SJSA1 (cell line): ENCODE measurements around the gene PNPLA2. TPM values are rescaled to one million over a fixed set of nuclear protein-coding genes. Genes with fewer than 3 reads are reported as not detected.

Source experiments
- DNase-seq, 2 experiments: peaks; one replicate each; pipeline ENCODE4 v3.0.0-alpha.2; 2015 to 2020; ENCODE audit warnings: low spot score in 2 of 2, low read depth in 1 of 2
- H3K27ac ChIP-seq: fragments of 250-450 bp; sonication (Bioruptor Pico); 2 replicates; pipeline ENCODE4 v1.5.1; 2020; ENCODE audit warnings: mild to moderate bottlenecking, moderate library complexity
- H3K27me3 ChIP-seq: fragments of 250-450 bp; sonication (Bioruptor Pico); replicated peaks from 2 replicates; pipeline ENCODE4 v1.5.1; 2020; ENCODE audit warnings: mild to moderate bottlenecking, moderate library complexity
- H3K36me3 ChIP-seq: fragments of 250-450 bp; sonication (Bioruptor Pico); 2 replicates; pipeline ENCODE4 v1.5.1; 2020; ENCODE audit warnings: mild to moderate bottlenecking
- H3K4me1 ChIP-seq: fragments of 250-450 bp; sonication (Bioruptor Pico); replicated peaks from 2 replicates; pipeline ENCODE4 v1.6.1; 2021; ENCODE audit warnings: mild to moderate bottlenecking
- H3K4me3 ChIP-seq: fragments of 250-450 bp; sonication (Bioruptor Pico); 2 replicates; pipeline ENCODE4 v1.5.1; 2020; ENCODE audit warnings: mild to moderate bottlenecking
- H3K9me3 ChIP-seq: fragments of 250-450 bp; sonication (Bioruptor Pico); replicated peaks from 2 replicates; pipeline ENCODE4 v1.5.1; 2020; ENCODE audit warnings: mild to moderate bottlenecking
- total RNA-seq: library from RNA; depleted of rRNA; stranded (reverse); fragments of >200 nt; shearing (Covaris generic); gene quantifications from 2 replicates; pipeline ENCODE4 v1.2.3, GENCODE V29; 2014; rRNA removed

Gene PNPLA2
- total RNA-seq, 1 experiment from 2014 or later: 5.0 TPM

DNA sequence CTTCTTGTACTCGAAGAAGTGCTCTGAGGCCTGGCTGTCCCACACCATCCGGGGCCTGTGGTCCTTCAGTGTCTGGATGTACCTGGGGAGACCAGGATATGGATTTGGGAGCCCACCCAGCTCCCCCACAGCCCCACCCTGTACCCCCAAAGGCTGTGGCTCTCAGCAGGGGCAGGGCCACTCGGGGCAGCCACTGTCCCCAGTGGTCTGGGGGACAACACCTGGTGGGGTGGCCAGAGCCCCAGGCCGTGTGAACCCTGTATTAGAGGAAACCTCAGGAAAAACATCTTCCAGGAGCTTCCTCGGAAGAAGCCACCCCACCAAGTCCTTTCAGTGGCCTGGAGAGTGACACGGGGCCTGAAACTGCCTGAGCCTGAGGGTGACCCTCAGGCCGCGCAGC is 51.7 kb downstream of the PNPLA2 start:
- no peak overlapping the region for H3K4me3 ChIP-seq
- no peaks in the 10 kb centered on the region for H3K27me3 ChIP-seq
- H3K36me3 ChIP-seq: no peaks in the 10 kb centered on the region
- H3K9me3 ChIP-seq: no peaks in the 10 kb centered on the region
- no peak overlapping the region for H3K27ac ChIP-seq
- peaks cover 8% of the 10 kb centered on the region; the same call in 1 of the 2 replicates for H3K4me1 ChIP-seq
- DNase-seq: no peak

DNA sequence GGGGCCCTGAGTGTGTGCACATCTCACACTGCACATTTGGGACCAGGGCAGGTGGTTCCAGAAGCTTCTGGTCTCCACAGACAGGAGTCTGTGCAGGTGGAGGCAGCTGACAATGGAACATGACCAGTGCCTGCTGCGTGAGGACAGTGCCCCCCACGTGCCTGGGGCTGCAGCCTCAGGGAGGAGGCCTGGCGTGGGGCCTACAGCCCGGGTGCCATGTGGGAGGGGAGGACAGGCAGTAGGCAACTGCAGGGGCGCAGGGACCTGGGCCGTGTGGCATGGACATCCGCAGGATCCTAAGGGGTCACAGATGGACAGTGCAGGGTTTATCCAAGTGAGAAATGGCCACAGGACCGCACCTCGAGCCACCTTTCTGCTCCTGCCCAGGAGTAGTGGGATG is 52.8 kb downstream of the PNPLA2 start:
- no peak for DNase-seq
- Histone ChIP-seq H3K4me1 (peaks cover 8% of the 10 kb centered on the region; the same call in 1 of the 2 replicates), H3K27ac (no peak overlapping the region), H3K36me3 (no peaks in the 10 kb centered on the region), H3K4me3 (no peak overlapping the region), H3K27me3 (no peaks in the 10 kb centered on the region), H3K9me3 (no peaks in the 10 kb centered on the region)

DNA sequence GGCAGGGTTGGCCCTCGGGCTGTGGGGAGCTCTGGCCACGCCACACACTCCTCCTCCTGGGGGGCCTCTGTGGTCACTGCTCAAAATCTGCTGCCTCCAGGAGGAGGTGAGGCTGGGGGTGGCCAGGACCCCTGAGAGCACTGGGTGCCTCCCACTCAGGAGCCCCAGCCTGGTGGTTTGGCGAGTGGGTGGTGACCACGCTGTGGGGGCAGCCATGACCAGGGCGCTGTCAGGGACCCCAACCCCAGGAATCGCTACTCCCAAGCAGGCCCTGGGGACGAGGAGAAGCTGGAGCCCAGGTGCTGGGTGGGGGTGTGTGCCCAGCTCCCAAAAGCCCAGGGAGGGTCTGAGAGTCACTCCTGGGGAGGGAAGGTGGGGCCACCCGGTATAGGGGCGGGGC is 54.1 kb downstream of the PNPLA2 start:
- Histone ChIP-seq H3K4me1 (peaks cover 8% of the 10 kb centered on the region; the same call in 1 of the 2 replicates), H3K27me3 (no peaks in the 10 kb centered on the region), H3K27ac (no peak overlapping the region), H3K4me3 (no peak overlapping the region), H3K9me3 (no peaks in the 10 kb centered on the region), H3K36me3 (no peaks in the 10 kb centered on the region)
- DNase-seq: no peak

DNA sequence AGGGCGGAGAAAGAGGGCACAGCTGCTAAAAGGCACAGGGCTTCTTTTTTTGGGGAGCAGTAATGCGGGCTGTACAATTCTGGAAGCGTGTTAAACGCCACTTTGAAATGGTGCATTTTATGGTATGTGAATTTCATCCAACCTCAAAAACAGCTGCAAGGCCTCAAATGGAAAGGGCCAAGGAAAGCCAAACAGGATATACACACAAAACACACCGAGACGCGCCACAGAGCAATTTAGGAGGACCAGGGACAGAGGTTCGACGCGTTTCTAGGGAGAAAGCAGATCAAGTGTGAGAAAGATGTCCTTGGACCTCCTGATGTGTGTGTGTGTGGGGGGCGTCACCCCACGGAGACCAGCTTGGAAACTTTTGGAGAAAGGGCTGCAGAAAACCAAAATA is 55.0 kb downstream of the PNPLA2 start:
- no peak for DNase-seq
- peaks cover 8% of the 10 kb centered on the region; the same call in 1 of the 2 replicates for H3K4me1 ChIP-seq
- H3K4me3 ChIP-seq: no peak overlapping the region
- H3K27ac ChIP-seq: no peak overlapping the region
- H3K27me3 ChIP-seq: no peaks in the 10 kb centered on the region
- H3K9me3 ChIP-seq: no peaks in the 10 kb centered on the region
- H3K36me3 ChIP-seq: no peaks in the 10 kb centered on the region

Other genes starting within 250 kb of the PNPLA2 start
- 15.8 and 21.7 TPM in 2 replicates for gene PHRF1, start 242.4 kb upstream of the PNPLA2 start, total RNA-seq
- gene IRF7, start 203.0 kb upstream of the PNPLA2 start, total RNA-seq: 4.3 and 5.9 TPM in 2 replicates
- gene CDHR5, start 194.0 kb upstream of the PNPLA2 start, total RNA-seq: not detected in 2 replicates
- not detected in 2 replicates for gene SCT, start 191.7 kb upstream of the PNPLA2 start, total RNA-seq
- gene DRD4, start 181.6 kb upstream of the PNPLA2 start, total RNA-seq: not detected in 2 replicates
- gene DEAF1, start 123.7 kb upstream of the PNPLA2 start, total RNA-seq: 4.4 and 8.0 TPM in 2 replicates
- gene TMEM80, start 123.1 kb upstream of the PNPLA2 start, total RNA-seq: 16.0 and 16.7 TPM in 2 replicates
- gene EPS8L2, start 112.7 kb upstream of the PNPLA2 start, total RNA-seq: not detected in 2 replicates
- 159 and 302 TPM in 2 replicates for gene TALDO1, start 71.5 kb upstream of the PNPLA2 start, total RNA-seq
- gene GATD1, start 41.4 kb upstream of the PNPLA2 start, total RNA-seq: 7.0 and 12.4 TPM in 2 replicates
- gene CEND1, start 28.8 kb upstream of the PNPLA2 start, total RNA-seq: 0.21 and 0.88 TPM in 2 replicates
- 5.1 and 11.1 TPM in 2 replicates for gene SLC25A22, start 20.6 kb upstream of the PNPLA2 start, total RNA-seq
- gene PIDD1, start 13.7 kb upstream of the PNPLA2 start, total RNA-seq: 2.1 and 2.4 TPM in 2 replicates
- 504 and 706 TPM in 2 replicates for gene RPLP2, start 8.9 kb upstream of the PNPLA2 start, total RNA-seq
- not detected in 2 replicates for gene CRACR2B, start 9.0 kb downstream of the PNPLA2 start, total RNA-seq
- 123 and 179 TPM in 2 replicates for gene CD151, start 14.0 kb downstream of the PNPLA2 start, total RNA-seq
- 75.8 and 144 TPM in 2 replicates for gene POLR2L, start 23.6 kb downstream of the PNPLA2 start, total RNA-seq
- gene TSPAN4, start 23.9 kb downstream of the PNPLA2 start, total RNA-seq: 62.5 and 118 TPM in 2 replicates
- 17.7 and 22.1 TPM in 2 replicates for gene CHID1, start 91.9 kb downstream of the PNPLA2 start, total RNA-seq
- 15.6 and 17.7 TPM in 2 replicates for gene AP2A2, start 107.0 kb downstream of the PNPLA2 start, total RNA-seq
- not detected in 2 replicates for gene MUC6, start 217.8 kb downstream of the PNPLA2 start, total RNA-seq